ENCODE data around the gene AUTS2. TPM values are rescaled to one million over a fixed set of nuclear protein-coding genes. Genes with fewer than 3 reads are reported as not detected.
A peak's percentile ranks its signal among the peaks of the same experiment; 100 is the strongest.

AUTS2 gene
- total RNA-seq, 1 donor from 2014 or later: 56.0 TPM

GRCh38 chr7:69702357-69702756 lies 104.1 kb downstream of the AUTS2 start:
- intact Hi-C loops (cut with DNase I): no loop called here
- Histone ChIP-seq H3K27ac (no peak overlapping the region), H3K9me3 (no peaks in the 10 kb centered on the region), H3K36me3 (no peaks in the 10 kb centered on the region), H3K4me3 (no peak overlapping the region), H3K4me1 (peaks cover 4% of the 10 kb centered on the region), H3K27me3 (no peaks in the 10 kb centered on the region)
- DNase-seq (no peak), ATAC-seq (no peak)
- TF ChIP-seq CTCF (IDR thresholded peaks at IDR 0.05): no peak

GRCh38 chr7:69703099-69703498 lies 104.8 kb downstream of the AUTS2 start:
- no peak for ATAC-seq

GRCh38 chr7:69706070-69706469 lies 107.8 kb downstream of the AUTS2 start:
- Histone ChIP-seq H3K9me3 (no peaks in the 10 kb centered on the region), H3K27me3 (no peaks in the 10 kb centered on the region), H3K4me3 (no peak overlapping the region), H3K27ac (no peak overlapping the region), H3K4me1 (peaks cover 4% of the 10 kb centered on the region), H3K36me3 (no peaks in the 10 kb centered on the region)
- intact Hi-C loops (cut with DNase I): no loop called here
- DNase-seq (no peak), ATAC-seq (no peak)
- TF ChIP-seq CTCF (IDR thresholded peaks at IDR 0.05): no peak

More at GRCh38 chr7:69703099-69703498, 104.8 kb downstream of the AUTS2 start:
- TF ChIP-seq CTCF (IDR thresholded peaks at IDR 0.05): no peak
- Histone ChIP-seq H3K27me3 (no peaks in the 10 kb centered on the region), H3K36me3 (no peaks in the 10 kb centered on the region), H3K4me3 (no peak overlapping the region), H3K27ac (no peak overlapping the region), H3K9me3 (no peaks in the 10 kb centered on the region), H3K4me1 (peaks cover 4% of the 10 kb centered on the region)
- intact Hi-C loops (cut with DNase I): no loop called here
- DNase-seq: no peak

GRCh38 chr7:69708857-69709256 lies 110.6 kb downstream of the AUTS2 start:
- DNase-seq (no peak), ATAC-seq (peak; percentile 61)
- intact Hi-C loops (cut with DNase I): no loop called here
- no peak for TF ChIP-seq CTCF (IDR thresholded peaks at IDR 0.05)
- Histone ChIP-seq H3K36me3 (no peaks in the 10 kb centered on the region), H3K27ac (no peak overlapping the region), H3K27me3 (no peaks in the 10 kb centered on the region), H3K4me1 (no peaks in the 10 kb centered on the region), H3K4me3 (no peak overlapping the region), H3K9me3 (no peaks in the 10 kb centered on the region)

GRCh38 chr7:69710768-69711438 lies 112.6 kb downstream of the AUTS2 start:
- Histone ChIP-seq H3K4me1 (no peaks in the 10 kb centered on the region), H3K36me3 (no peaks in the 10 kb centered on the region), H3K27me3 (no peaks in the 10 kb centered on the region), H3K27ac (no peak overlapping the region), H3K9me3 (no peaks in the 10 kb centered on the region), H3K4me3 (no peak overlapping the region)
- intact Hi-C loops (cut with DNase I): no loop called here
- ATAC-seq (no peak), DNase-seq (no peak)
- TF ChIP-seq CTCF (IDR thresholded peaks at IDR 0.05): no peak
